ENCODE measurements around the gene RFTN1.

The RFTN1 gene

GRCh38 chr3:16464511-16465148 is 48.9 kb downstream of the RFTN1 start:
- no peak for DNase-seq (ENCODE audit: low spot score)

GRCh38 chr3:16463914-16464313 is 49.6 kb downstream of the RFTN1 start:
- DNase-seq (ENCODE audit: low spot score) = no peak

GRCh38 chr3:16463119-16463518 is 50.4 kb downstream of the RFTN1 start:
- no peak for DNase-seq (ENCODE audit: low spot score)

- no peak for DNase-seq (ENCODE audit: low spot score)
Measured at GRCh38 chr3:16462679-16463078, 50.8 kb downstream of the RFTN1 start.

- DNase-seq (ENCODE audit: low spot score) = no peak
Measured at GRCh38 chr3:16461463-16462245, 51.8 kb downstream of the RFTN1 start.

- DNase-seq (ENCODE audit: low spot score) = no peak
Measured at GRCh38 chr3:16460886-16461285, 52.6 kb downstream of the RFTN1 start.

GRCh38 chr3:16460273-16460672 is 53.2 kb downstream of the RFTN1 start:
- DNase-seq (ENCODE audit: low spot score) = no peak

- DNase-seq (ENCODE audit: low spot score) = no peak
Measured at GRCh38 chr3:16456784-16457415, 56.6 kb downstream of the RFTN1 start.

- no peak for DNase-seq (ENCODE audit: low spot score)
Measured at GRCh38 chr3:16455966-16456365, 57.5 kb downstream of the RFTN1 start.

- DNase-seq (ENCODE audit: low spot score) = no peak
Measured at GRCh38 chr3:16455001-16455400, 58.5 kb downstream of the RFTN1 start.

GRCh38 chr3:16452261-16452660 is 61.2 kb downstream of the RFTN1 start:
- no peak for DNase-seq (ENCODE audit: low spot score)

GRCh38 chr3:16449369-16449768 is 64.1 kb downstream of the RFTN1 start:
- DNase-seq (ENCODE audit: low spot score) = no peak

GRCh38 chr3:16448639-16449070 is 64.8 kb downstream of the RFTN1 start:
- DNase-seq (ENCODE audit: low spot score) = no peak

GRCh38 chr3:16447135-16447534 is 66.4 kb downstream of the RFTN1 start:
- no peak for DNase-seq (ENCODE audit: low spot score)

- DNase-seq (ENCODE audit: low spot score) = no peak
Measured at GRCh38 chr3:16444344-16444743, 69.2 kb downstream of the RFTN1 start.

- no peak for DNase-seq (ENCODE audit: low spot score)
Measured at GRCh38 chr3:16442730-16443129, 70.8 kb downstream of the RFTN1 start.

GRCh38 chr3:16441371-16441875 is 72.1 kb downstream of the RFTN1 start:
- DNase-seq (ENCODE audit: low spot score) = no peak

GRCh38 chr3:16439848-16440708 is 73.4 kb downstream of the RFTN1 start:
- no peak for DNase-seq (ENCODE audit: low spot score)

- no peak for DNase-seq (ENCODE audit: low spot score)
Measured at GRCh38 chr3:16439163-16439847, 74.2 kb downstream of the RFTN1 start.

GRCh38 chr3:16437640-16438039 is 75.9 kb downstream of the RFTN1 start:
- DNase-seq (ENCODE audit: low spot score) = no peak

- no peak for DNase-seq (ENCODE audit: low spot score)
Measured at GRCh38 chr3:16433701-16434151, 79.8 kb downstream of the RFTN1 start.
